WTC11 (cell line): Measurements from ENCODE around the gene OR2Y1. TPM values are rescaled to one million over a fixed set of nuclear protein-coding genes. Genes with fewer than 3 reads are reported as not detected.

Experiments
- ATAC-seq: fragments of 200-7000 bp; cut with Tn5 transposase; 2 replicates; pipeline ENCODE4 v1.10.0; 2021; ENCODE audit warnings: mild to moderate bottlenecking, moderate library complexity
- CTCF ChIA-PET: fragments of 300-600 bp; sonication (Branson Sonifier 250); formaldehyde crosslinking; loops from one replicate; lab custom pipeline; 2021; ENCODE audit warnings: antibody characterized with exemption; lab: Charles Lee
- POLR2A ChIA-PET: fragments of 350-600 bp; sonication (Branson Sonifier 250); formaldehyde crosslinking; loops from one replicate; lab custom pipeline; 2021; ENCODE audit warnings: antibody characterized with exemption; lab: Charles Lee
- DNase-seq: peaks from one replicate; pipeline ENCODE4 v3.0.0; 2021; ENCODE audit warnings: low spot score
- H3K27ac Mint-ChIP-seq: 2 replicates; pipeline ENCODE4 v1.8.0; 2021; ENCODE audit warnings: mixed read lengths
- H3K27me3 Mint-ChIP-seq: 2 replicates; pipeline ENCODE4 v1.8.0; 2021; ENCODE audit warnings: low read depth, mild to moderate bottlenecking, moderate library complexity, mixed read lengths
- H3K36me3 Mint-ChIP-seq: 2 replicates; pipeline ENCODE4 v1.8.0; 2021; ENCODE audit warnings: mixed read lengths
- H3K4me1 Mint-ChIP-seq: 2 replicates; pipeline ENCODE4 v1.8.0; 2022; ENCODE audit warnings: mixed read lengths
- H3K4me3 Mint-ChIP-seq: 2 replicates; pipeline ENCODE4 v1.8.0; 2021; ENCODE audit warnings: mild to moderate bottlenecking, moderate library complexity, mixed read lengths
- H3K9me3 Mint-ChIP-seq: 2 replicates; pipeline ENCODE4 v1.8.0; 2021; ENCODE audit warnings: mixed read lengths
- CREM ChIP-seq: sonication (generic); formaldehyde crosslinking; IDR thresholded peaks from 2 replicates; pipeline ENCODE4 v1.8.1; 2022; ENCODE audit warnings: mild to moderate bottlenecking, missing genetic modification reagents, moderate library complexity
- E2F4 ChIP-seq: sonication (generic); formaldehyde crosslinking; IDR thresholded peaks from 2 replicates; pipeline ENCODE4 v1.8.1; 2022; ENCODE audit warnings: low read depth, mild to moderate bottlenecking, moderate library complexity, missing genetic modification reagents, borderline replicate concordance
- ESRRA ChIP-seq: sonication (generic); formaldehyde crosslinking; IDR thresholded peaks from 2 replicates; pipeline ENCODE4 v1.8.1; 2022; ENCODE audit warnings: mild to moderate bottlenecking, missing genetic modification reagents, borderline replicate concordance
- GTF2I ChIP-seq: fragments of 250-450 bp; sonication (Bioruptor Pico); conservative IDR thresholded peaks from 2 replicates; pipeline ENCODE4 v1.4.0; 2021; ENCODE audit warnings: mild to moderate bottlenecking
- IRF1 ChIP-seq: sonication (generic); formaldehyde crosslinking; IDR thresholded peaks from 2 replicates; pipeline ENCODE4 v1.8.0; 2023; ENCODE audit warnings: missing genetic modification reagents
- JAZF1 ChIP-seq: fragments of 250-450 bp; sonication (Bioruptor Pico); IDR thresholded peaks from 2 replicates; pipeline ENCODE4 v1.9.0; 2021; ENCODE audit warnings: moderate library complexity, mild to moderate bottlenecking, inconsistent platforms
- MYBL2 ChIP-seq: sonication (generic); formaldehyde crosslinking; IDR thresholded peaks from 2 replicates; pipeline ENCODE4 v1.8.1; 2023; ENCODE audit warnings: mild to moderate bottlenecking, moderate library complexity, missing genetic modification reagents
- NFATC4 ChIP-seq: fragments of 250-450 bp; sonication (Bioruptor Pico); IDR thresholded peaks from 2 replicates; pipeline ENCODE4 v1.9.0; 2021; ENCODE audit warnings: mild to moderate bottlenecking
- NFE2L1 ChIP-seq: sonication (generic); formaldehyde crosslinking; IDR thresholded peaks from 2 replicates; pipeline ENCODE4 v1.8.1; 2023; ENCODE audit warnings: missing genetic modification reagents
- NR2C2 ChIP-seq: sonication (generic); formaldehyde crosslinking; IDR thresholded peaks from 2 replicates; pipeline ENCODE4 v1.8.0; 2022; ENCODE audit warnings: mild to moderate bottlenecking, missing genetic modification reagents
- PRDM15 ChIP-seq: sonication (generic); formaldehyde crosslinking; IDR thresholded peaks from 2 replicates; pipeline ENCODE4 v1.8.0; 2022; ENCODE audit warnings: missing genetic modification reagents
- PRRX2 ChIP-seq: fragments of 250-450 bp; sonication (Bioruptor Pico); IDR thresholded peaks from 2 replicates; pipeline ENCODE4 v1.8.0; 2021; ENCODE audit warnings: mild to moderate bottlenecking
- SMAD4 ChIP-seq: sonication (generic); formaldehyde crosslinking; IDR thresholded peaks from 2 replicates; pipeline ENCODE4 v1.8.0; 2022; ENCODE audit warnings: mild to moderate bottlenecking, missing genetic modification reagents
- SOX15 ChIP-seq: fragments of 250-450 bp; sonication (Bioruptor Pico); IDR thresholded peaks from 2 replicates; pipeline ENCODE4 v1.9.0; 2021; ENCODE audit warnings: mild to moderate bottlenecking
- TEAD1 ChIP-seq: sonication (generic); formaldehyde crosslinking; IDR thresholded peaks from 2 replicates; pipeline ENCODE4 v1.8.0; 2022; ENCODE audit warnings: mild to moderate bottlenecking, missing genetic modification reagents
- TEAD4 ChIP-seq: sonication (generic); formaldehyde crosslinking; IDR thresholded peaks from 2 replicates; pipeline ENCODE4 v1.8.0; 2022; ENCODE audit warnings: mild to moderate bottlenecking, missing genetic modification reagents
- ZBTB43 ChIP-seq: sonication (generic); formaldehyde crosslinking; IDR thresholded peaks from 2 replicates; pipeline ENCODE4 v1.8.1; 2023; ENCODE audit warnings: mild to moderate bottlenecking, missing genetic modification reagents
- ZNF121 ChIP-seq: sonication (generic); formaldehyde crosslinking; IDR thresholded peaks from 2 replicates; pipeline ENCODE4 v1.8.0; 2023; ENCODE audit warnings: missing genetic modification reagents
- ZNF138 ChIP-seq: sonication (generic); formaldehyde crosslinking; conservative IDR thresholded peaks from 2 replicates; pipeline ENCODE4 v1.8.1; 2022; ENCODE audit warnings: mild to moderate bottlenecking, moderate library complexity, missing genetic modification reagents
- ZNF512 ChIP-seq: sonication (generic); formaldehyde crosslinking; IDR thresholded peaks from 2 replicates; pipeline ENCODE4 v1.8.1; 2022; ENCODE audit warnings: missing genetic modification reagents, borderline replicate concordance
- ZSCAN18 ChIP-seq: fragments of 250-450 bp; sonication (Bioruptor Pico); IDR thresholded peaks from 2 replicates; pipeline ENCODE4 v2.1.2; 2022; ENCODE audit warnings: mild to moderate bottlenecking, moderate library complexity
- total RNA-seq: library from RNA; stranded (reverse); gene quantifications from 3 replicates; pipeline ENCODE4 v1.2.3, GENCODE V29; 2021
- TF ChIP-seq, protein P1 (sequence below): sonication (generic); formaldehyde crosslinking; IDR thresholded peaks from 2 replicates; pipeline ENCODE4 v1.8.0; 2022; ENCODE audit warnings: mild to moderate bottlenecking, missing genetic modification reagents
- TF ChIP-seq, protein P2 (sequence below): fragments of 250-450 bp; sonication (Bioruptor Pico); IDR thresholded peaks from 2 replicates; pipeline ENCODE4 v1.8.0; 2021; ENCODE audit warnings: mild to moderate bottlenecking
- TF ChIP-seq, protein P3 (sequence below): sonication (generic); formaldehyde crosslinking; conservative IDR thresholded peaks from 2 replicates; pipeline ENCODE4 v1.8.1; 2022; ENCODE audit warnings: mild to moderate bottlenecking, missing genetic modification reagents

Gene OR2Y1
- total RNA-seq, 1 experiment from 2014 or later: not detected

- Mint-ChIP-seq H3K36me3 (peaks cover 15% of the 10 kb centered on the region), H3K4me3 (no peak overlapping the region), H3K27ac (no peak overlapping the region), H3K4me1 (0 out of 2 replicates have a peak, but pooled peaks cover 4% of the 10 kb centered on the region), H3K9me3 (peaks cover 33% of the 10 kb centered on the region), H3K27me3 (no peaks in the 10 kb centered on the region)
- no peak for ATAC-seq
- TF ChIP-seq TEAD1 (CRISPR knock-in tag): no peak
- TF ChIP-seq NFATC4 (CRISPR knock-in tag): no peak
- TF ChIP-seq NFE2L1 (CRISPR knock-in tag): no peak
- TF ChIP-seq ZBTB43 (CRISPR knock-in tag): no peak
- TF ChIP-seq SOX15 (CRISPR knock-in tag): no peak
- no peak for TF ChIP-seq E2F4 (CRISPR knock-in tag)
- TF ChIP-seq NR2C2 (CRISPR knock-in tag): no peak
- no peak for TF ChIP-seq PRDM15 (CRISPR knock-in tag)
- TF ChIP-seq, protein P1, sequence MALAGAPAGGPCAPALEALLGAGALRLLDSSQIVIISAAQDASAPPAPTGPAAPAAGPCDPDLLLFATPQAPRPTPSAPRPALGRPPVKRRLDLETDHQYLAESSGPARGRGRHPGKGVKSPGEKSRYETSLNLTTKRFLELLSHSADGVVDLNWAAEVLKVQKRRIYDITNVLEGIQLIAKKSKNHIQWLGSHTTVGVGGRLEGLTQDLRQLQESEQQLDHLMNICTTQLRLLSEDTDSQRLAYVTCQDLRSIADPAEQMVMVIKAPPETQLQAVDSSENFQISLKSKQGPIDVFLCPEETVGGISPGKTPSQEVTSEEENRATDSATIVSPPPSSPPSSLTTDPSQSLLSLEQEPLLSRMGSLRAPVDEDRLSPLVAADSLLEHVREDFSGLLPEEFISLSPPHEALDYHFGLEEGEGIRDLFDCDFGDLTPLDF (CRISPR knock-in tag): no peak
- TF ChIP-seq SMAD4: no peak
- TF ChIP-seq IRF1 (CRISPR knock-in tag): no peak
- TF ChIP-seq, protein P2, sequence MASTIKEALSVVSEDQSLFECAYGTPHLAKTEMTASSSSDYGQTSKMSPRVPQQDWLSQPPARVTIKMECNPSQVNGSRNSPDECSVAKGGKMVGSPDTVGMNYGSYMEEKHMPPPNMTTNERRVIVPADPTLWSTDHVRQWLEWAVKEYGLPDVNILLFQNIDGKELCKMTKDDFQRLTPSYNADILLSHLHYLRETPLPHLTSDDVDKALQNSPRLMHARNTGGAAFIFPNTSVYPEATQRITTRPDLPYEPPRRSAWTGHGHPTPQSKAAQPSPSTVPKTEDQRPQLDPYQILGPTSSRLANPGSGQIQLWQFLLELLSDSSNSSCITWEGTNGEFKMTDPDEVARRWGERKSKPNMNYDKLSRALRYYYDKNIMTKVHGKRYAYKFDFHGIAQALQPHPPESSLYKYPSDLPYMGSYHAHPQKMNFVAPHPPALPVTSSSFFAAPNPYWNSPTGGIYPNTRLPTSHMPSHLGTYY (CRISPR knock-in tag): no peak
- DNase-seq: no peak
- CTCF ChIA-PET: no interaction called here
- POLR2A ChIA-PET: no interaction called here
Measured at GRCh38 chr5:180696116-180696515, 43.7 kb downstream of the OR2Y1 start.

DNA sequence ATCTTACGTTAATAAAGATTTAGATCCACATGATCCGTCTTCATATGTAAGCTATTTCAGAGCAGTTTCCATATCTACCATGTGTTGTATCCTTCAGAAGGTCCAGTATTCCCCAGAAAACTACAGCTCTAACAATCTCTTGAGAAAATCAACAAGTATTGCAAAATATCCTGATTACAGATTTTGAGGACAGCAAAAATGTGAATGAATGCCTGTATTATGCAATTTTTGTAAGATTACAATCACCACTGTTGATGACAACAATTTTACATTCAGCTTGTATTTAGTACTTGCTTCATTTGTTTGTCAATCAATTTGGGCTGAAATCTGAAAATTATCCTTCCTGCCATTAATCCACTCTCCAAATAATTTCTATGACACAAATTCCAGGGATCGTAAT, 47.4 kb downstream of the OR2Y1 start:
- peaks cover 7% of the 10 kb centered on the region; the same call in 1 of the 2 replicates for H3K9me3 Mint-ChIP-seq
- POLR2A ChIA-PET: no interaction called here
- H3K27ac Mint-ChIP-seq: no peak overlapping the region
- CTCF ChIA-PET: interaction anchor here (1.8 kb wide), 1 partner anchor 73 kb away, joined by 5 read pairs; no protein-coding TSS in a partner anchor
- no peaks in the 10 kb centered on the region for H3K27me3 Mint-ChIP-seq
- H3K4me3 Mint-ChIP-seq: no peak overlapping the region
- no peak for DNase-seq
- ATAC-seq: no peak
- H3K4me1 Mint-ChIP-seq: peaks cover 26% of the 10 kb centered on the region
- no peaks in the 10 kb centered on the region for H3K36me3 Mint-ChIP-seq
- no peak for TF ChIP-seq NFATC4 (CRISPR knock-in tag)
- TF ChIP-seq ZSCAN18: no peak
- TF ChIP-seq GTF2I (CRISPR knock-in tag): no peak
- no peak for TF ChIP-seq CREM (CRISPR knock-in tag)
- TF ChIP-seq ZNF512: no peak
- no peak for TF ChIP-seq MYBL2 (CRISPR knock-in tag)
- TF ChIP-seq ESRRA (CRISPR knock-in tag): no peak
- no peak for TF ChIP-seq ZNF121 (CRISPR knock-in tag)
- TF ChIP-seq, protein P3, sequence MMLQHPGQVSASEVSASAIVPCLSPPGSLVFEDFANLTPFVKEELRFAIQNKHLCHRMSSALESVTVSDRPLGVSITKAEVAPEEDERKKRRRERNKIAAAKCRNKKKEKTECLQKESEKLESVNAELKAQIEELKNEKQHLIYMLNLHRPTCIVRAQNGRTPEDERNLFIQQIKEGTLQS (CRISPR knock-in tag): no peak
- TF ChIP-seq PRRX2 (CRISPR knock-in tag): no peak
- no peak for TF ChIP-seq TEAD4 (CRISPR knock-in tag)
- no peak for TF ChIP-seq ZNF138 (CRISPR knock-in tag)
- no peak for TF ChIP-seq NFE2L1 (CRISPR knock-in tag)
- no peak for TF ChIP-seq JAZF1 (CRISPR knock-in tag)
